Endodermal cell (in vitro differentiated cells): ENCODE data around the gene ITGA8. TPM values are rescaled to one million over a fixed set of nuclear protein-coding genes. Genes with fewer than 3 reads are reported as not detected.

ENCODE experiments used
- DNase-seq: peaks from one replicate; pipeline ENCODE4 v3.0.0-alpha.2; 2017
- H3K27ac ChIP-seq: 2 replicates; pipeline ENCODE4 v1.5.1; 2013; ENCODE audit warnings: mild to moderate bottlenecking, low read depth, low read length, moderate library complexity
- H3K27me3 ChIP-seq: 2 replicates; pipeline ENCODE4 v1.6.1; 2013; ENCODE audit warnings: mild to moderate bottlenecking, low read length, moderate library complexity; ENCODE audit not compliant: insufficient read depth, control insufficient read depth, poor library complexity, severe bottlenecking
- H3K36me3 ChIP-seq: 2 replicates; pipeline ENCODE4 v1.7.0; 2013; ENCODE audit warnings: mild to moderate bottlenecking, low read length, moderate library complexity; ENCODE audit not compliant: control insufficient read depth, insufficient read depth
- H3K4me1 ChIP-seq: one replicate; pipeline ENCODE4 v1.7.0; 2013; ENCODE audit warnings: low read length; ENCODE audit not compliant: control insufficient read depth, insufficient read depth
- H3K4me3 ChIP-seq: 2 replicates; pipeline ENCODE4 v1.5.1; 2013; ENCODE audit warnings: mild to moderate bottlenecking, low read length, moderate library complexity
- H3K9ac ChIP-seq: 2 replicates; pipeline ENCODE4 v1.6.1; 2013; ENCODE audit warnings: mild to moderate bottlenecking, low read length, moderate library complexity; ENCODE audit not compliant: poor library complexity, severe bottlenecking; ENCODE audit errors: extremely low read depth
- H3K9me3 ChIP-seq: 2 replicates; pipeline ENCODE4 v1.6.1; 2013; ENCODE audit warnings: mild to moderate bottlenecking, low read length, moderate library complexity; ENCODE audit not compliant: control insufficient read depth
- H3K27ac Mint-ChIP-seq: 2 replicates; pipeline ENCODE4 v1.8.0; 2020; ENCODE audit warnings: mixed read lengths
- H3K27me3 Mint-ChIP-seq: 2 replicates; pipeline ENCODE4 v1.8.0; 2021; ENCODE audit warnings: mild to moderate bottlenecking, mixed read lengths; ENCODE audit not compliant: insufficient read depth
- H3K36me3 Mint-ChIP-seq: 2 replicates; pipeline ENCODE4 v1.8.0; 2020; ENCODE audit warnings: low read depth, mixed read lengths
- H3K4me1 Mint-ChIP-seq: 2 replicates; pipeline ENCODE4 v1.8.0; 2020; ENCODE audit warnings: mixed read lengths
- H3K4me3 Mint-ChIP-seq: 2 replicates; pipeline ENCODE4 v1.8.0; 2020; ENCODE audit warnings: mild to moderate bottlenecking, moderate library complexity, mixed read lengths
- H3K9me3 Mint-ChIP-seq: 2 replicates; pipeline ENCODE4 v1.8.0; 2020; ENCODE audit warnings: mild to moderate bottlenecking, mixed read lengths
- CTCF ChIP-seq: fragments of 200-600 bp; sonication (generic); conservative IDR thresholded peaks from 2 replicates; pipeline ENCODE4 v1.5.0; 2021; ENCODE audit warnings: antibody characterized with exemption, mild to moderate bottlenecking
- WGBS, 2 experiments: methylation state at CpG; one replicate each; pipeline versions ENCODE4 v1.1.5 to v1.1.7; 2013; ENCODE audit warnings: missing lambda C conversion rate in 2 of 2, mixed read lengths in 1 of 2; ENCODE audit not compliant: insufficient coverage in 1 of 2, insufficient read length in 1 of 2; 5-methylcytosine and 5-hydroxymethylcytosine counted together
- total RNA-seq, 2 donors: library from RNA; stranded (reverse); fragmentation: NEBNext Ultra II Directional in 1 of 2; extraction: Animal tissue kit (Norgen Biotek cat#: 25700) in 1 of 2; gene quantifications; 2 replicates in 1 of 2; 3 replicates in 1 of 2; pipeline ENCODE4 v1.2.1, GENCODE V29; 2021

ITGA8 gene
- total RNA-seq, 2 donors from 2014 or later = 0.24 to 0.40 TPM

GRCh38 chr10:15609246-15609645 is 110.5 kb downstream of the ITGA8 start:
- TF ChIP-seq CTCF = no peak
- no peak overlapping the region for H3K27ac Mint-ChIP-seq
- H3K27me3 ChIP-seq = no peaks in the 10 kb centered on the region
- no peak overlapping the region for H3K4me3 ChIP-seq
- no peaks in the 10 kb centered on the region for H3K4me1 ChIP-seq
- no peaks in the 10 kb centered on the region for H3K36me3 ChIP-seq
- H3K27me3 Mint-ChIP-seq = no peaks in the 10 kb centered on the region
- H3K36me3 Mint-ChIP-seq = no peaks in the 10 kb centered on the region
- no peaks in the 10 kb centered on the region for H3K9me3 ChIP-seq
- H3K9ac ChIP-seq = no peak overlapping the region
- no peak overlapping the region for H3K4me3 Mint-ChIP-seq
- H3K9me3 Mint-ChIP-seq = no peaks in the 10 kb centered on the region
- H3K4me1 Mint-ChIP-seq = no peaks in the 10 kb centered on the region
- H3K27ac ChIP-seq = no peak overlapping the region
- no peak for DNase-seq
- 85 to 100% methylated on average over 2 of the region's 2 CpGs for WGBS, 2 experiments

- H3K27ac ChIP-seq = no peak overlapping the region
- no peak for TF ChIP-seq CTCF
- H3K4me3 ChIP-seq = no peak overlapping the region
- H3K27ac Mint-ChIP-seq = no peak overlapping the region
- no peaks in the 10 kb centered on the region for H3K4me1 ChIP-seq
- no peaks in the 10 kb centered on the region for H3K4me1 Mint-ChIP-seq
- no peaks in the 10 kb centered on the region for H3K36me3 ChIP-seq
- no peaks in the 10 kb centered on the region for H3K9me3 ChIP-seq
- no peak overlapping the region for H3K9ac ChIP-seq
- H3K4me3 Mint-ChIP-seq = no peak overlapping the region
- H3K27me3 Mint-ChIP-seq = no peaks in the 10 kb centered on the region
- no peaks in the 10 kb centered on the region for H3K9me3 Mint-ChIP-seq
- no peaks in the 10 kb centered on the region for H3K27me3 ChIP-seq
- H3K36me3 Mint-ChIP-seq = no peaks in the 10 kb centered on the region
- WGBS, 2 experiments = 92 to 97% methylated on average over 3 to 4 of the region's 4 CpGs
- DNase-seq = no peak
Observed at GRCh38 chr10:15606377-15606776, 113.3 kb downstream of the ITGA8 start.

GRCh38 chr10:15605740-15606369 is 113.9 kb downstream of the ITGA8 start:
- Histone ChIP-seq H3K4me3 (no peak overlapping the region), H3K4me1 (no peaks in the 10 kb centered on the region), H3K9ac (no peak overlapping the region), H3K27me3 (no peaks in the 10 kb centered on the region), H3K36me3 (no peaks in the 10 kb centered on the region), H3K27ac (no peak overlapping the region), H3K9me3 (no peaks in the 10 kb centered on the region)
- Mint-ChIP-seq H3K27ac (no peak overlapping the region), H3K9me3 (no peaks in the 10 kb centered on the region), H3K27me3 (no peaks in the 10 kb centered on the region), H3K36me3 (no peaks in the 10 kb centered on the region), H3K4me1 (no peaks in the 10 kb centered on the region), H3K4me3 (no peak overlapping the region)
- TF ChIP-seq CTCF = no peak
- no peak for DNase-seq
- WGBS, 2 experiments = 90 to 93% methylated on average over 6 of the region's 6 CpGs
